AG04450 (cell line): Measurements from ENCODE around the gene EXOC2. TPM values are rescaled to one million over a fixed set of nuclear protein-coding genes. Genes with fewer than 3 reads are reported as not detected.

ENCODE experiments used
- CTCF ChIA-PET: fragments of 300-600, 350-600 bp; formaldehyde crosslinking; extraction: SDS; loops from one replicate; lab custom pipeline; 2022; ENCODE audit warnings: antibody characterized with exemption, inconsistent platforms; lab: Charles Lee
- POLR2A ChIA-PET: fragments of 350-600 bp; formaldehyde crosslinking; extraction: SDS; loops from one replicate; lab custom pipeline; 2021; ENCODE audit warnings: antibody characterized with exemption, inconsistent platforms; lab: Yijun Ruan, JAX
- DNase-seq: peaks from one replicate; pipeline ENCODE4 v3.0.0-alpha.2; 2011; ENCODE audit warnings: low read depth, low spot score
- H3K27ac ChIP-seq: one replicate; pipeline ENCODE4 v1.5.1; 2012; ENCODE audit warnings: low read depth, low read length, control low read depth
- H3K27me3 ChIP-seq: one replicate; pipeline ENCODE4 v1.6.0; 2012; ENCODE audit warnings: low read length; ENCODE audit not compliant: control insufficient read depth, insufficient read depth
- H3K4me3 ChIP-seq: 2 replicates; pipeline ENCODE4 v1.5.1; 2011; ENCODE audit warnings: mild to moderate bottlenecking, low read depth, low read length, control low read depth
- H3K9me3 ChIP-seq: 2 replicates; pipeline ENCODE4 v1.5.1; 2012; ENCODE audit warnings: low read length; ENCODE audit not compliant: control insufficient read depth, insufficient read depth
- polyA plus RNA-seq: library from polyadenylated mRNA; depleted of rRNA; stranded (reverse); fragments of >200 nt; gene quantifications from 2 replicates; pipeline ENCODE4 v1.2.3, GENCODE V29; 2011
- TF ChIP-seq, protein P1 (sequence below): IDR thresholded peaks from 2 replicates; pipeline ENCODE4 v1.5.1; 2011; ENCODE audit warnings: low read depth, low read length, control low read depth, inconsistent platforms

Gene EXOC2
- polyA plus RNA-seq, 1 experiment = 33.4 TPM

DNA sequence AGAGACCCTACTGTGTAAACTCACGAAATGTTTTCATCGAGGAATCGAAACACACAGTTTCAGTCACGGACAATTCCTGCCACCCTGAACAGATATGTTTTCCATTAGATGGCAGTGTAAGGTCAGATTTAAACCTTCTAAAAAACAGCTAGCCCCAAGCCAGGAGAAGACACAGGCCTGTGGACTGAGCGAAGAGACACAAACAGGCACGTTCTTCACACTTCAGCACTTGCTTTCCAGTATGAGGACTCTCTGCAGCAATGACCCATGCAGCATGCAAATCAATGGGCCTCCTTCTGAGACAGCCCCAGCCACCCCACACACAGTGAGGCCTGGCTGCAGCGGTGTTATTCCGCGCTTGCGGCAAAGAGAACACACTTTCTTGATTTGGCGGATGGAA is 68.0 kb downstream of the EXOC2 start:
- ChIA-PET POLR2A (no interaction called here), CTCF (interaction anchor here (0.7 to 1.6 kb wide), 14 partner anchors 28 to 811 kb away, joined by 3 to 11 read pairs (median 3); no protein-coding TSS in a partner anchor)
- peak; percentile 15 for DNase-seq
- H3K9me3 ChIP-seq = no peaks in the 10 kb centered on the region; the same call in 1 of the 2 replicates
- TF ChIP-seq, protein P1, sequence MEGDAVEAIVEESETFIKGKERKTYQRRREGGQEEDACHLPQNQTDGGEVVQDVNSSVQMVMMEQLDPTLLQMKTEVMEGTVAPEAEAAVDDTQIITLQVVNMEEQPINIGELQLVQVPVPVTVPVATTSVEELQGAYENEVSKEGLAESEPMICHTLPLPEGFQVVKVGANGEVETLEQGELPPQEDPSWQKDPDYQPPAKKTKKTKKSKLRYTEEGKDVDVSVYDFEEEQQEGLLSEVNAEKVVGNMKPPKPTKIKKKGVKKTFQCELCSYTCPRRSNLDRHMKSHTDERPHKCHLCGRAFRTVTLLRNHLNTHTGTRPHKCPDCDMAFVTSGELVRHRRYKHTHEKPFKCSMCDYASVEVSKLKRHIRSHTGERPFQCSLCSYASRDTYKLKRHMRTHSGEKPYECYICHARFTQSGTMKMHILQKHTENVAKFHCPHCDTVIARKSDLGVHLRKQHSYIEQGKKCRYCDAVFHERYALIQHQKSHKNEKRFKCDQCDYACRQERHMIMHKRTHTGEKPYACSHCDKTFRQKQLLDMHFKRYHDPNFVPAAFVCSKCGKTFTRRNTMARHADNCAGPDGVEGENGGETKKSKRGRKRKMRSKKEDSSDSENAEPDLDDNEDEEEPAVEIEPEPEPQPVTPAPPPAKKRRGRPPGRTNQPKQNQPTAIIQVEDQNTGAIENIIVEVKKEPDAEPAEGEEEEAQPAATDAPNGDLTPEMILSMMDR = peak; percentile 42
- no peak overlapping the region for H3K27ac ChIP-seq
- H3K27me3 ChIP-seq = no peaks in the 10 kb centered on the region
- H3K4me3 ChIP-seq = no peak overlapping the region

DNA sequence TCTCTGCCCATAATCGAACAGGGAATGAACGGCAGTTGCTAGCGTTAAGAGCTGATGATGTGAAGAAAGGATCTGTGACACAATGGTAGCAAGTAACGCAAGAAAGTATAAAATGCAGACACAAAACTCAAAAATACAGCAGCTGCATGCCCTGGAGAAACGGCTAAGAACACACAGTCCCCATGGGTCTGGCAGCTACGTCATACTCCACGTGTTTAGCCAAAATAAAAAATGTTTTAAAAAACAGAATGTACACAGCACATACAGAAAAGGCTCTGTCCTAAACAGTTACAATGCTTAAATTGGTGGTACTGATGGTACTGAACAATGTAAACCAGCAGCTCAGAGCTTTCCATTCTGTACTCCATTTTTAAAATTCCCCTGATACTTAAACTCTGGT is 70.5 kb downstream of the EXOC2 start:
- no peak overlapping the region for H3K4me3 ChIP-seq
- TF ChIP-seq, protein P1 = no peak
- ChIA-PET CTCF (interaction anchor here (1.0 to 1.3 kb wide), 4 partner anchors 28 to 801 kb away, joined by 3 to 11 read pairs (median 4); no protein-coding TSS in a partner anchor), POLR2A (no interaction called here)
- DNase-seq = no peak
- H3K9me3 ChIP-seq = no peaks in the 10 kb centered on the region; the same call in 1 of the 2 replicates
- H3K27ac ChIP-seq = no peak overlapping the region
- no peaks in the 10 kb centered on the region for H3K27me3 ChIP-seq

DNA sequence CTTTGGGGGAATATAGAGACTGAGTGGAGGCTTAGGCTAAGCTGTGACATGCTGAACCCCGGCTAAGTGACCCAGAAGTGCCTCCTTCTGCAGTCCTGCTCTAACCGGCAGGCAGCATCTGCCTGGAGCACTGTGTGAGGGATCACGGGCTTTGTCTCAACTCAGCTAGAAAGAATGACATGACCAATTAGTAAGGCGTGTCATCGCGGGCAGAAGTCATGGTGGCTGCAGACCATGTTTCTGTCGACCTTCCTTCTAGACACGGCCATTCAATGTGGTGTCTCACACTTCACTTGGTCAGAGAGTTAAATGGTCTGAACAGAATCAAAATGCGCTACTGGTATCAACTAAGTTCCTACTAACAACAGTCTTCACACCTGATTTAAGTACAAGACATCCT is 71.0 kb downstream of the EXOC2 start:
- Histone ChIP-seq H3K4me3 (no peak overlapping the region), H3K27ac (no peak overlapping the region), H3K27me3 (no peaks in the 10 kb centered on the region), H3K9me3 (no peaks in the 10 kb centered on the region; the same call in 1 of the 2 replicates)
- no peak for DNase-seq
- TF ChIP-seq, protein P1 = no peak
- POLR2A ChIA-PET = no interaction called here
- CTCF ChIA-PET = interaction anchor here (0.6 to 1.3 kb wide), 5 partner anchors 28 to 802 kb away, joined by 3 to 11 read pairs (median 3); no protein-coding TSS in a partner anchor

DNA sequence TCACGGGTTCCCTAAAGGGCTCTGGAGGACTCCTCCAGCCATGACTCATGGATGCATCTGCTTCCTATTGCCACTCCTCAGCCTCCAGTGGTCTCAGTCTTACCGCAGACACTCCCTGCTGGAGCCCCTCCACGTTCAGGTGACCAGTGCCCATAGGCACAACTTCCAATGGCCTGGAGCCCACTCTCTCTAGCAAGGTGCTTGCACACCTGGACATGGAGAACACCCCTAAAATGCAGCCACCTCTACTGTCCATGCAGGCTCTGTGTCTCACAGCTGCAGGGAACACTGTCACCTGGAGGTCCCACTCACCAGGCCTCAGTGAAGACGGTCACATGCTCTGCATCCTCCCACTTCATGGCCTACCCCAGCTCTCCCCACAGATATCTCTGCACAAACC is 72.0 kb downstream of the EXOC2 start:
- Histone ChIP-seq H3K4me3 (no peak overlapping the region), H3K27ac (no peak overlapping the region), H3K27me3 (no peaks in the 10 kb centered on the region), H3K9me3 (no peaks in the 10 kb centered on the region; the same call in 1 of the 2 replicates)
- TF ChIP-seq, protein P1 = no peak
- DNase-seq = no peak
- ChIA-PET POLR2A (no interaction called here), CTCF (no interaction called here)

DNA sequence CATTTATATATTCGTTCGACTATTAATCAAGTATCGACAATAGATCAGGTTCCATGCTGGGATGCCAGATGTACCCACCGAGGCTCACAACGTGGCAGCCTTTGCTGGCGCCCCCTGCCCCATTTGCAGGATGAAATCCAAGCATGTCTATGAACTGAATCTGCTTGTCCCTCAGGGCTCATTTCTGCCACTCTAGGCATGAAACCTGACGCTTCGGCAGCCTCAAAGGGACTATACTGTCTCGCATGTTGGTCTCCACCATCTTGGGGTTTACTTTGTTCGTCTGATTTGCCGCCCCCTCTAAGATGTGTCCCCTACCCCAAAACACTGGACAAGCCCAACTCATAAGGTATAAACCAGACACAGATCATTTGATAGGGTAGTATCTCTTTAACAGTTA is 72.8 kb downstream of the EXOC2 start:
- TF ChIP-seq, protein P1 = no peak
- CTCF ChIA-PET = interaction anchor here (0.8 kb wide), 1 partner anchor 102 kb away, joined by 3 read pairs; no protein-coding TSS in a partner anchor

More for the DNA sequence above, 72.8 kb downstream of the EXOC2 start:
- POLR2A ChIA-PET = no interaction called here
- Histone ChIP-seq H3K27ac (no peak overlapping the region), H3K27me3 (no peaks in the 10 kb centered on the region), H3K9me3 (no peaks in the 10 kb centered on the region; the same call in 1 of the 2 replicates), H3K4me3 (no peak overlapping the region)
- no peak for DNase-seq
